HepG2 (cell line): ENCODE results near the gene TNMD. TPM values are rescaled to one million over a fixed set of nuclear protein-coding genes. Genes with fewer than 3 reads are reported as not detected.

Experiments used
- ATAC-seq: fragments of 200-7000 bp; cut with Tn5 transposase; 3 replicates; pipeline ENCODE4 v1.9.1; 2020; ENCODE audit warnings: mild to moderate bottlenecking, moderate library complexity
- Bru-seq: library from RNA; stranded (reverse); fragments of 400-500 nt; gene quantifications from one replicate; lab custom pipeline; 2021; lab: Mats Ljungman, UMichigan
- BruChase-seq, 2 experiments: library from RNA; stranded (reverse); fragments of 400-500 nt; gene quantifications; one replicate each; lab custom pipeline; 2021; lab: Mats Ljungman, UMichigan
- BruUV-seq: library from RNA; stranded (reverse); fragments of 400-500 nt; replicated peaks from 2 replicates; lab custom pipeline; 2021; lab: Mats Ljungman, UMichigan
- CTCF ChIA-PET: fragments of 300-600 bp; formaldehyde crosslinking; extraction: SDS; loops from one replicate; lab custom pipeline; 2021; ENCODE audit warnings: low total read pairs, inconsistent platforms, low intra/inter-chr PET ratio; lab: Yijun Ruan, JAX
- POLR2A ChIA-PET: fragments of 350-600 bp; sonication (Branson Sonifier 250); formaldehyde crosslinking; loops from one replicate; lab custom pipeline; 2020; ENCODE audit warnings: antibody characterized with exemption, inconsistent platforms; lab: Yijun Ruan, JAX
- DNase-seq: peaks from one replicate; pipeline ENCODE4 v3.0.0-alpha.2; 2015; ENCODE audit warnings: low spot score
- FAIRE-seq: peaks from 3 replicates; lab custom pipeline; 2011; peaks lifted over from hg19 to GRCh38; lab: Jason Lieb, UNC
- H2AFZ ChIP-seq: one replicate; pipeline ENCODE4 v1.6.1; 2011; ENCODE audit warnings: low read length, inconsistent platforms
- H3K27ac ChIP-seq: fragments of 300-600 bp; 3 replicates; pipeline ENCODE4 v1.8.0; 2011; ENCODE audit warnings: mixed run types, mild to moderate bottlenecking, mixed read lengths, low read length, inconsistent platforms; ENCODE audit not compliant: insufficient read depth; ENCODE audit errors: extremely low read length
- H3K27me3 ChIP-seq, 2 experiments: fragments of 200-600 bp in 1 of 2; 2 replicates in 1 of 2; 3 replicates in 1 of 2; pipeline versions ENCODE4 v1.6.0 to v1.8.0; 2011; ENCODE audit warnings: low read length in 2 of 2, mild to moderate bottlenecking in 2 of 2, moderate library complexity in 2 of 2, inconsistent platforms in 1 of 2; ENCODE audit not compliant: insufficient read depth in 2 of 2, control insufficient read depth in 1 of 2
- H3K36me3 ChIP-seq, 2 experiments: fragments of 200-600 bp in 1 of 2; replicated peaks in 1 of 2; 2 replicates in 1 of 2; 3 replicates in 1 of 2; pipeline versions ENCODE4 v1.5.1 to v1.8.0; 2011; ENCODE audit warnings: low read length in 2 of 2, inconsistent platforms in 1 of 2; ENCODE audit not compliant: insufficient read depth in 2 of 2, control insufficient read depth in 1 of 2
- H3K4me1 ChIP-seq: 2 replicates; pipeline ENCODE4 v1.5.1; 2012; ENCODE audit warnings: low read length, inconsistent platforms; ENCODE audit not compliant: insufficient read depth
- H3K4me2 ChIP-seq: 2 replicates; pipeline ENCODE4 v1.6.0; 2011; ENCODE audit warnings: low read depth, low read length, inconsistent platforms
- H3K4me3 ChIP-seq, 3 experiments: fragments of 200-600 bp in 1 of 3; sonication (generic), shearing (Covaris generic) in 1 of 3; replicated peaks in 1 of 3; 2 replicates each; pipeline ENCODE4 v1.5.1; 2011 to 2016; ENCODE audit warnings: low read length in 3 of 3, inconsistent platforms in 2 of 3, low read depth in 2 of 3, mild to moderate bottlenecking in 2 of 3, control low read depth in 1 of 3, mixed read lengths in 1 of 3; ENCODE audit not compliant: insufficient read depth in 1 of 3
- H3K79me2 ChIP-seq: one replicate; pipeline ENCODE4 v1.6.1; 2011; ENCODE audit warnings: low read length, inconsistent platforms; ENCODE audit not compliant: insufficient read depth
- H3K9ac ChIP-seq: 2 replicates; pipeline ENCODE4 v1.6.0; 2011; ENCODE audit warnings: mild to moderate bottlenecking, low read depth, low read length, inconsistent platforms; ENCODE audit not compliant: insufficient read depth
- H3K9me3 ChIP-seq: 2 replicates; pipeline ENCODE4 v1.5.1; 2012; ENCODE audit warnings: mild to moderate bottlenecking, low read length
- H4K20me1 ChIP-seq: 2 replicates; pipeline ENCODE4 v1.6.0; 2011; ENCODE audit warnings: inconsistent platforms, mild to moderate bottlenecking, low read length, moderate library complexity; ENCODE audit not compliant: insufficient read depth
- ARNTL ChIP-seq: sonication (generic); formaldehyde crosslinking; IDR thresholded peaks from 2 replicates; pipeline ENCODE4 v1.4.0; 2020; ENCODE audit warnings: mild to moderate bottlenecking, missing genetic modification reagents
- MED13 ChIP-seq: sonication (generic); formaldehyde crosslinking; IDR thresholded peaks from 2 replicates; pipeline ENCODE4 v1.5.0; 2020; ENCODE audit warnings: missing genetic modification reagents
- NCOA1 ChIP-seq: sonication (generic); formaldehyde crosslinking; IDR thresholded peaks from 2 replicates; pipeline ENCODE4 v1.9.0; 2021; ENCODE audit warnings: missing genetic modification reagents
- TARDBP ChIP-seq: sonication (generic); formaldehyde crosslinking; IDR thresholded peaks from 2 replicates; pipeline ENCODE4 v1.8.0; 2022; ENCODE audit warnings: mild to moderate bottlenecking, missing genetic modification reagents
- ZNF17 ChIP-seq: sonication (generic); formaldehyde crosslinking; IDR thresholded peaks from 2 replicates; pipeline ENCODE4 v1.5.0; 2020; ENCODE audit warnings: mild to moderate bottlenecking, missing genetic modification reagents
- ZNF256 ChIP-seq: sonication (generic); formaldehyde crosslinking; conservative IDR thresholded peaks from 2 replicates; pipeline ENCODE4 v1.4.0; 2020; ENCODE audit warnings: missing genetic modification reagents
- ZNF547 ChIP-seq: sonication (generic); formaldehyde crosslinking; IDR thresholded peaks from 2 replicates; pipeline ENCODE4 v1.5.1; 2020; ENCODE audit warnings: mild to moderate bottlenecking, missing genetic modification reagents
- WGBS: methylation state at CpG from one replicate; pipeline ENCODE4 v1.1.6; 2017; ENCODE audit warnings: low lambda C conversion rate; 5-methylcytosine and 5-hydroxymethylcytosine counted together
- in situ Hi-C: cut with HindIII; loops from 2 replicates; pipeline ENCODE4 v1.10.0; 2017; ENCODE audit warnings: low pct_unique_long_range_greater_than_20kb; ENCODE audit not compliant: extremely low pct_ligation_motif_present
- intact Hi-C: fragments of 100-400 bp; cut with micrococcal nuclease; formaldehyde crosslinking; loops from one replicate; pipeline ENCODE4 v1.10.0; 2022; ENCODE audit not compliant: unreplicated experiment
- long read RNA-seq, 2 experiments: library from RNA in 1 of 2; library from polyadenylated mRNA in 1 of 2; stranded (forward) in 1 of 2; unstranded in 1 of 2; transcript quantifications; one replicate each; pipeline ENCODE4 v2.0.0, GENCODE V29; 2019 to 2022
- polyA minus RNA-seq, 3 experiments: library from RNA; depleted of rRNA, polyadenylated mRNA; stranded (reverse); fragments of >200 nt; gene quantifications; 2 replicates each; pipeline ENCODE4 v1.2.3, GENCODE V29; 2011; ENCODE audit warnings: low replicate concordance in 1 of 3
- polyA plus RNA-seq, 8 experiments: library from polyadenylated mRNA; depleted of rRNA in 3 of 8; stranded (reverse) in 7 of 8; unstranded in 1 of 8; fragments of >200 nt; fragmentation: Illumina TruSeq in 4 of 8; extraction: Trizol in 4 of 8; gene quantifications; 2 replicates each; pipeline versions ENCODE4 v1.2.1 to v1.2.3, GENCODE V29; 2011 to 2016; ENCODE audit warnings: low read depth in 4 of 8, missing spikeins in 1 of 8, mixed read lengths in 1 of 8; ENCODE audit not compliant: insufficient read depth in 1 of 8
- total RNA-seq, 5 experiments: library from RNA; depleted of rRNA; stranded (reverse); fragments of >200 nt; fragmentation: Illumina TruSeq; extraction: Trizol; gene quantifications; 2 replicates each; pipeline ENCODE4 v1.2.3, GENCODE V29; 2016; ENCODE audit warnings: low read depth in 1 of 5
- TF ChIP-seq, protein P1 (sequence below): sonication (generic); formaldehyde crosslinking; conservative IDR thresholded peaks from 2 replicates; pipeline ENCODE4 v1.4.0; 2020; ENCODE audit warnings: missing genetic modification reagents
- TF ChIP-seq, protein P2 (sequence below): fragments of 450-650 bp; IDR thresholded peaks from 2 replicates; pipeline ENCODE4 v1.6.1; 2017; ENCODE audit warnings: mild to moderate bottlenecking

The TNMD gene
- total RNA-seq (2016; rRNA removed; fragmentation: Illumina TruSeq; extraction: Trizol) = not detected in 2 replicates
- total RNA-seq (2016; cell fraction: cytosol; rRNA removed; fragmentation: Illumina TruSeq; extraction: Trizol; ENCODE audit: low read depth) = not detected in 2 replicates
- not detected in 2 replicates for total RNA-seq (2016; cell fraction: insoluble cytoplasmic fraction; rRNA removed; fragmentation: Illumina TruSeq; extraction: Trizol)
- not detected in 2 replicates for total RNA-seq (2016; cell fraction: membrane; rRNA removed; fragmentation: Illumina TruSeq; extraction: Trizol)
- total RNA-seq (2016; cell fraction: nucleus; rRNA removed; fragmentation: Illumina TruSeq; extraction: Trizol) = not detected in 2 replicates
- polyA plus RNA-seq (2011; rRNA removed) = not detected in 2 replicates
- polyA plus RNA-seq (2011; cell fraction: cytosol; rRNA removed) = not detected in 2 replicates
- not detected in 2 replicates for polyA plus RNA-seq (2011; cell fraction: nucleus; rRNA removed)
- polyA plus RNA-seq (2012) = not detected in 2 replicates
- polyA plus RNA-seq (2016; cell fraction: cytosol; fragmentation: Illumina TruSeq; extraction: Trizol; ENCODE audit: low read depth) = not detected in 2 replicates
- not detected in 2 replicates for polyA plus RNA-seq (2016; cell fraction: insoluble cytoplasmic fraction; fragmentation: Illumina TruSeq; extraction: Trizol; ENCODE audit: low read depth)
- not detected in 2 replicates for polyA plus RNA-seq (2016; cell fraction: membrane; fragmentation: Illumina TruSeq; extraction: Trizol; ENCODE audit: low read depth)
- polyA plus RNA-seq (2016; cell fraction: nucleus; fragmentation: Illumina TruSeq; extraction: Trizol; ENCODE audit: insufficient read depth, low read depth) = not detected in 2 replicates
- polyA minus RNA-seq (2011; rRNA and poly(A)+ RNA removed; ENCODE audit: low replicate concordance) = not detected in 2 replicates
- polyA minus RNA-seq (2011; cell fraction: cytosol; rRNA and poly(A)+ RNA removed) = not detected in 2 replicates
- polyA minus RNA-seq (2011; cell fraction: nucleus; rRNA and poly(A)+ RNA removed) = not detected in 2 replicates
- not detected for Bru-seq, nascent RNA
- BruChase-seq, experiment 1, labeled RNA remaining after a 6-hour chase = not detected
- not detected for BruChase-seq, experiment 2, labeled RNA remaining after a 2-hour chase
- long read RNA-seq, experiment 1 = 0 reads
- long read RNA-seq, experiment 2 = 0 reads

DNA sequence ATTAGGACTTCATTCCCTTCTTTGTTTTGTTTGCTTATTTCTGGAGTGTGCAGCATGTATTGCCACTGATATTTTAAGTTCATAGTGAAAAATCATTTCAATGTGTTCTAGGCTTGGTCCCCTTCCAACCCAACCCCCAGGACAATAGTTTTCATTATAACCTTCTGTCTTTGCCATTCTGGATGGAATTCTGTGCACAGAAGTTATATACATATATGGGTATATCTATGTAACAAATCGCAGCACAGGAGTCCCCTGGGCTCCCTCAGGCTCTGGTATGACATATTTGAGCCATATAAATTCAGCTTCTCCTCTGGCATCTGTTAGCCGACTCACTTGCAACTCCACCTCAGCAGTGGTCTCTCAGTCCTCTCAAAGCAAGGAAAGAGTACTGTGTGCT is at the start of gene TNMD:
Gene TNMD, plus strand, starts transcription at position 326 of the 400 bp plus-strand sequence. CDS start 83 bp downstream, outside the sequence.
- POLR2A ChIA-PET = no interaction called here
- BruUV-seq = no TSS peak

More for the DNA sequence above, at the start of gene TNMD:
- Histone ChIP-seq H3K79me2 (no peaks in the 10 kb centered on the region), H3K27me3 (no peaks in the 10 kb centered on the region), H3K4me3 (no peak within 1 kb of the TSS), H3K36me3 (no peaks in the 10 kb centered on the region), H3K9me3 (no peaks in the 10 kb centered on the region), H3K9ac (no peak within 1 kb of the TSS), H2AFZ (no peak within 1 kb of the TSS), H3K4me2 (no peak within 1 kb of the TSS), H3K27ac (no peak within 1 kb of the TSS), H4K20me1 (no peaks in the 10 kb centered on the region), H3K4me1 (no peaks in the 10 kb centered on the region)
- WGBS = 7% methylated on average over 2 of the region's 2 CpGs
- ATAC-seq = no peak
- FAIRE-seq = no peak
- TF ChIP-seq, protein P1, sequence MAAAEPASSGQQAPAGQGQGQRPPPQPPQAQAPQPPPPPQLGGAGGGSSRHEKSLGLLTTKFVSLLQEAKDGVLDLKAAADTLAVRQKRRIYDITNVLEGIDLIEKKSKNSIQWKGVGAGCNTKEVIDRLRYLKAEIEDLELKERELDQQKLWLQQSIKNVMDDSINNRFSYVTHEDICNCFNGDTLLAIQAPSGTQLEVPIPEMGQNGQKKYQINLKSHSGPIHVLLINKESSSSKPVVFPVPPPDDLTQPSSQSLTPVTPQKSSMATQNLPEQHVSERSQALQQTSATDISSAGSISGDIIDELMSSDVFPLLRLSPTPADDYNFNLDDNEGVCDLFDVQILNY (CRISPR knock-in tag) = no peak
- no peak for TF ChIP-seq ZNF17 (CRISPR knock-in tag)
- TF ChIP-seq NCOA1 (CRISPR knock-in tag) = no peak
- no peak for TF ChIP-seq ZNF256 (CRISPR knock-in tag)
- no peak for TF ChIP-seq TARDBP (CRISPR knock-in tag)
- TF ChIP-seq ZNF547 (CRISPR knock-in tag) = no peak
- TF ChIP-seq MED13 = no peak
- TF ChIP-seq ARNTL (CRISPR knock-in tag) = no peak
- TF ChIP-seq, protein P2, sequence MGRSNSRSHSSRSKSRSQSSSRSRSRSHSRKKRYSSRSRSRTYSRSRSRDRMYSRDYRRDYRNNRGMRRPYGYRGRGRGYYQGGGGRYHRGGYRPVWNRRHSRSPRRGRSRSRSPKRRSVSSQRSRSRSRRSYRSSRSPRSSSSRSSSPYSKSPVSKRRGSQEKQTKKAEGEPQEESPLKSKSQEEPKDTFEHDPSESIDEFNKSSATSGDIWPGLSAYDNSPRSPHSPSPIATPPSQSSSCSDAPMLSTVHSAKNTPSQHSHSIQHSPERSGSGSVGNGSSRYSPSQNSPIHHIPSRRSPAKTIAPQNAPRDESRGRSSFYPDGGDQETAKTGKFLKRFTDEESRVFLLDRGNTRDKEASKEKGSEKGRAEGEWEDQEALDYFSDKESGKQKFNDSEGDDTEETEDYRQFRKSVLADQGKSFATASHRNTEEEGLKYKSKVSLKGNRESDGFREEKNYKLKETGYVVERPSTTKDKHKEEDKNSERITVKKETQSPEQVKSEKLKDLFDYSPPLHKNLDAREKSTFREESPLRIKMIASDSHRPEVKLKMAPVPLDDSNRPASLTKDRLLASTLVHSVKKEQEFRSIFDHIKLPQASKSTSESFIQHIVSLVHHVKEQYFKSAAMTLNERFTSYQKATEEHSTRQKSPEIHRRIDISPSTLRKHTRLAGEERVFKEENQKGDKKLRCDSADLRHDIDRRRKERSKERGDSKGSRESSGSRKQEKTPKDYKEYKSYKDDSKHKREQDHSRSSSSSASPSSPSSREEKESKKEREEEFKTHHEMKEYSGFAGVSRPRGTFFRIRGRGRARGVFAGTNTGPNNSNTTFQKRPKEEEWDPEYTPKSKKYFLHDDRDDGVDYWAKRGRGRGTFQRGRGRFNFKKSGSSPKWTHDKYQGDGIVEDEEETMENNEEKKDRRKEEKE = no peak
- no peak for DNase-seq
- CTCF ChIA-PET = no interaction called here
- intact Hi-C loops = no loop called here
- in situ Hi-C loops = no loop called here
